ENCODE measurements around the gene GPR132. TPM values are rescaled to one million over a fixed set of nuclear protein-coding genes. Genes with fewer than 3 reads are reported as not detected.
"Not testable (repeated sequence)": the region's sequence is repeated elsewhere in the genome, so short reads cannot be mapped to it uniquely, and the experiment has no call there.

GPR132 gene
- total RNA-seq (2014; rRNA removed; shearing (Covaris generic); ENCODE audit: low replicate concordance): not detected in 2 replicates

GRCh38 chr14:105065280-105066228 is at the start of gene GPR132:
GPR132 (minus strand) TSS chr14:105065430; CDS start chr14:105055420, 10,010 bp downstream.
- Histone ChIP-seq H3K9me3 (no peaks in the 10 kb centered on the region), H3K36me3 (no peaks in the 10 kb centered on the region), H3K4me3 (no peak within 1 kb of the TSS), H3K27me3 (no peaks in the 10 kb centered on the region)
- no peak for DNase-seq

- not testable (repeated sequence) for DNase-seq, H3K9me3 ChIP-seq, H3K36me3 ChIP-seq, H3K4me3 ChIP-seq, H3K27me3 ChIP-seq
Observed at GRCh38 chr14:105109243-105109642, 44.0 kb upstream of the GPR132 start.

GRCh38 chr14:105108516-105108864 is 43.3 kb upstream of the GPR132 start:
- H3K27me3 ChIP-seq: no peaks in the 10 kb centered on the region; the same call in 1 of the 2 replicates
- H3K4me3 ChIP-seq: no peak overlapping the region
- no peaks in the 10 kb centered on the region for H3K36me3 ChIP-seq
- no peak for DNase-seq
- H3K9me3 ChIP-seq: no peaks in the 10 kb centered on the region

- Histone ChIP-seq H3K9me3 (no peaks in the 10 kb centered on the region), H3K4me3 (no peak overlapping the region), H3K36me3 (no peaks in the 10 kb centered on the region), H3K27me3 (no peaks in the 10 kb centered on the region; the same call in 1 of the 2 replicates)
- no peak for DNase-seq
Observed at GRCh38 chr14:105107781-105108515, 42.7 kb upstream of the GPR132 start.

- no peaks in the 10 kb centered on the region; the same call in 1 of the 2 replicates for H3K27me3 ChIP-seq
- no peak for DNase-seq
Observed at GRCh38 chr14:105107351-105107750, 42.1 kb upstream of the GPR132 start.

GRCh38 chr14:105105158-105105557 is 39.9 kb upstream of the GPR132 start:
- no peaks in the 10 kb centered on the region; the same call in 1 of the 2 replicates for H3K27me3 ChIP-seq
- H3K4me3 ChIP-seq: no peak overlapping the region
- no peaks in the 10 kb centered on the region for H3K9me3 ChIP-seq
- no peak for DNase-seq
- H3K36me3 ChIP-seq: no peaks in the 10 kb centered on the region

More at GRCh38 chr14:105107351-105107750, 42.1 kb upstream of the GPR132 start:
- Histone ChIP-seq H3K36me3 (no peaks in the 10 kb centered on the region), H3K9me3 (no peaks in the 10 kb centered on the region), H3K4me3 (no peak overlapping the region)

- Histone ChIP-seq H3K9me3 (no peaks in the 10 kb centered on the region), H3K36me3 (no peaks in the 10 kb centered on the region), H3K27me3 (no peaks in the 10 kb centered on the region; the same call in 1 of the 2 replicates), H3K4me3 (no peak overlapping the region)
- DNase-seq: no peak
Observed at GRCh38 chr14:105102893-105103292, 37.7 kb upstream of the GPR132 start.

- H3K27me3 ChIP-seq: no peaks in the 10 kb centered on the region; the same call in 1 of the 2 replicates
- no peaks in the 10 kb centered on the region for H3K9me3 ChIP-seq
- H3K36me3 ChIP-seq: no peaks in the 10 kb centered on the region
- H3K4me3 ChIP-seq: no peak overlapping the region
- no peak for DNase-seq
Observed at GRCh38 chr14:105102361-105102870, 37.2 kb upstream of the GPR132 start.

- Histone ChIP-seq H3K36me3 (no peaks in the 10 kb centered on the region), H3K4me3 (no peak overlapping the region), H3K27me3 (no peaks in the 10 kb centered on the region; the same call in 1 of the 2 replicates), H3K9me3 (no peaks in the 10 kb centered on the region)
- no peak for DNase-seq
Observed at GRCh38 chr14:105100910-105101309, 35.7 kb upstream of the GPR132 start.

GRCh38 chr14:105099778-105100177 is 34.5 kb upstream of the GPR132 start:
- Histone ChIP-seq H3K9me3 (no peaks in the 10 kb centered on the region), H3K36me3 (no peaks in the 10 kb centered on the region), H3K27me3 (no peaks in the 10 kb centered on the region), H3K4me3 (no peak overlapping the region)
- DNase-seq: no peak

- Histone ChIP-seq H3K4me3 (no peak overlapping the region), H3K9me3 (no peaks in the 10 kb centered on the region), H3K27me3 (no peaks in the 10 kb centered on the region), H3K36me3 (no peaks in the 10 kb centered on the region)
- no peak for DNase-seq
Observed at GRCh38 chr14:105098316-105098715, 33.1 kb upstream of the GPR132 start.

GRCh38 chr14:105097794-105098127 is 32.5 kb upstream of the GPR132 start:
- Histone ChIP-seq H3K36me3 (no peaks in the 10 kb centered on the region), H3K9me3 (no peaks in the 10 kb centered on the region), H3K27me3 (no peaks in the 10 kb centered on the region), H3K4me3 (no peak overlapping the region)
- no peak for DNase-seq

- DNase-seq: no peak
- no peaks in the 10 kb centered on the region for H3K27me3 ChIP-seq
- no peak overlapping the region for H3K4me3 ChIP-seq
- no peaks in the 10 kb centered on the region for H3K36me3 ChIP-seq
- no peaks in the 10 kb centered on the region for H3K9me3 ChIP-seq
Observed at GRCh38 chr14:105096206-105096875, 31.1 kb upstream of the GPR132 start.

GRCh38 chr14:105095236-105095805 is 30.1 kb upstream of the GPR132 start:
- DNase-seq: no peak
- Histone ChIP-seq H3K27me3 (no peaks in the 10 kb centered on the region), H3K4me3 (no peak overlapping the region), H3K9me3 (no peaks in the 10 kb centered on the region), H3K36me3 (no peaks in the 10 kb centered on the region)

- Histone ChIP-seq H3K36me3 (no peaks in the 10 kb centered on the region), H3K4me3 (peak overlapping the region; percentile 61), H3K9me3 (no peaks in the 10 kb centered on the region), H3K27me3 (no peaks in the 10 kb centered on the region)
- no peak for DNase-seq
Observed at GRCh38 chr14:105094193-105094907, 29.1 kb upstream of the GPR132 start.
